GM18858 (cell line): ENCODE measurements around the gene CEP295NL.
"Not testable (repeated sequence)": the region's sequence is repeated elsewhere in the genome, so short reads cannot be mapped to it uniquely, and the experiment has no call there.

Source experiments
- ATAC-seq: cut with Tn5 transposase; IDR thresholded peaks from one replicate; pipeline ENCODE4 v1.9.1; 2021; ENCODE audit not compliant: unreplicated experiment

Gene CEP295NL

GRCh38 chr17:78903101-78903779 lies at the start of gene CEP295NL:
Gene CEP295NL, minus strand, starts transcription at chr17:78903201. Its CDS starts 1,373 bp downstream, at chr17:78901828.
- no peak for ATAC-seq

- no peak for ATAC-seq
Measured at GRCh38 chr17:78952706-78953105, 49.7 kb upstream of the CEP295NL start.

GRCh38 chr17:78951967-78952551 lies 49.1 kb upstream of the CEP295NL start:
- ATAC-seq, result no peak

- ATAC-seq, result no peak
Measured at GRCh38 chr17:78950870-78951269, 47.9 kb upstream of the CEP295NL start.

GRCh38 chr17:78947235-78948149 lies 44.5 kb upstream of the CEP295NL start:
- no peak for ATAC-seq

- no peak for ATAC-seq
Measured at GRCh38 chr17:78946631-78947030, 43.6 kb upstream of the CEP295NL start.

- ATAC-seq, result no peak
Measured at GRCh38 chr17:78946131-78946530, 43.1 kb upstream of the CEP295NL start.

- not testable (repeated sequence) for ATAC-seq
Measured at GRCh38 chr17:78945455-78945854, 42.5 kb upstream of the CEP295NL start.

GRCh38 chr17:78944956-78945355 lies 42.0 kb upstream of the CEP295NL start:
- ATAC-seq, result no peak

GRCh38 chr17:78944026-78944425 lies 41.0 kb upstream of the CEP295NL start:
- ATAC-seq, result no peak

- no peak for ATAC-seq
Measured at GRCh38 chr17:78940708-78941107, 37.7 kb upstream of the CEP295NL start.

- no peak for ATAC-seq
Measured at GRCh38 chr17:78940258-78940657, 37.3 kb upstream of the CEP295NL start.

- ATAC-seq, result no peak
Measured at GRCh38 chr17:78939615-78940014, 36.6 kb upstream of the CEP295NL start.

- ATAC-seq, result no peak
Measured at GRCh38 chr17:78937561-78937960, 34.6 kb upstream of the CEP295NL start.

GRCh38 chr17:78935419-78936323 lies 32.7 kb upstream of the CEP295NL start:
- no peak for ATAC-seq

GRCh38 chr17:78934681-78935418 lies 31.8 kb upstream of the CEP295NL start:
- ATAC-seq, result no peak

- ATAC-seq, result no peak
Measured at GRCh38 chr17:78933959-78934568, 31.1 kb upstream of the CEP295NL start.

- ATAC-seq, result no peak
Measured at GRCh38 chr17:78933025-78933958, 30.3 kb upstream of the CEP295NL start.
